ENCODE measurements around the gene ZNF862. TPM values are rescaled to one million over a fixed set of nuclear protein-coding genes. Genes with fewer than 3 reads are reported as not detected.

Gene ZNF862
- total RNA-seq, 1 donor from 2014 or later: 27.4 TPM

- H3K9me3 Mint-ChIP-seq: no peaks in the 10 kb centered on the region
- H3K27ac Mint-ChIP-seq: peak overlapping the region; percentile 98
- H3K4me1 Mint-ChIP-seq: peaks cover 30% of the 10 kb centered on the region
- H3K27me3 Mint-ChIP-seq (ENCODE audit: low read depth): no peaks in the 10 kb centered on the region
- no peak overlapping the region for H3K4me3 Mint-ChIP-seq
- DNase-seq (ENCODE audit: low spot score in 2 of 2, unreplicated experiment in 2 of 2): no peak
- H3K36me3 Mint-ChIP-seq: peaks cover 14% of the 10 kb centered on the region
- TF ChIP-seq, protein P1, sequence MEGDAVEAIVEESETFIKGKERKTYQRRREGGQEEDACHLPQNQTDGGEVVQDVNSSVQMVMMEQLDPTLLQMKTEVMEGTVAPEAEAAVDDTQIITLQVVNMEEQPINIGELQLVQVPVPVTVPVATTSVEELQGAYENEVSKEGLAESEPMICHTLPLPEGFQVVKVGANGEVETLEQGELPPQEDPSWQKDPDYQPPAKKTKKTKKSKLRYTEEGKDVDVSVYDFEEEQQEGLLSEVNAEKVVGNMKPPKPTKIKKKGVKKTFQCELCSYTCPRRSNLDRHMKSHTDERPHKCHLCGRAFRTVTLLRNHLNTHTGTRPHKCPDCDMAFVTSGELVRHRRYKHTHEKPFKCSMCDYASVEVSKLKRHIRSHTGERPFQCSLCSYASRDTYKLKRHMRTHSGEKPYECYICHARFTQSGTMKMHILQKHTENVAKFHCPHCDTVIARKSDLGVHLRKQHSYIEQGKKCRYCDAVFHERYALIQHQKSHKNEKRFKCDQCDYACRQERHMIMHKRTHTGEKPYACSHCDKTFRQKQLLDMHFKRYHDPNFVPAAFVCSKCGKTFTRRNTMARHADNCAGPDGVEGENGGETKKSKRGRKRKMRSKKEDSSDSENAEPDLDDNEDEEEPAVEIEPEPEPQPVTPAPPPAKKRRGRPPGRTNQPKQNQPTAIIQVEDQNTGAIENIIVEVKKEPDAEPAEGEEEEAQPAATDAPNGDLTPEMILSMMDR (IDR thresholded peaks at IDR 0.05; ENCODE audit: unreplicated experiment): no peak
Measured at GRCh38 chr7:149856583-149856982, 18.4 kb downstream of the ZNF862 start.

GRCh38 chr7:149859369-149859768 is 21.2 kb downstream of the ZNF862 start:
- no peak overlapping the region for H3K4me3 Mint-ChIP-seq
- DNase-seq (ENCODE audit: low spot score in 2 of 2, unreplicated experiment in 2 of 2): no peak
- H3K9me3 Mint-ChIP-seq: no peaks in the 10 kb centered on the region
- no peak overlapping the region for H3K27ac Mint-ChIP-seq
- H3K36me3 Mint-ChIP-seq: peaks cover 16% of the 10 kb centered on the region
- TF ChIP-seq, protein P1 (IDR thresholded peaks at IDR 0.05; ENCODE audit: unreplicated experiment): no peak
- H3K27me3 Mint-ChIP-seq (ENCODE audit: low read depth): no peaks in the 10 kb centered on the region
- peaks cover 24% of the 10 kb centered on the region for H3K4me1 Mint-ChIP-seq

DNA sequence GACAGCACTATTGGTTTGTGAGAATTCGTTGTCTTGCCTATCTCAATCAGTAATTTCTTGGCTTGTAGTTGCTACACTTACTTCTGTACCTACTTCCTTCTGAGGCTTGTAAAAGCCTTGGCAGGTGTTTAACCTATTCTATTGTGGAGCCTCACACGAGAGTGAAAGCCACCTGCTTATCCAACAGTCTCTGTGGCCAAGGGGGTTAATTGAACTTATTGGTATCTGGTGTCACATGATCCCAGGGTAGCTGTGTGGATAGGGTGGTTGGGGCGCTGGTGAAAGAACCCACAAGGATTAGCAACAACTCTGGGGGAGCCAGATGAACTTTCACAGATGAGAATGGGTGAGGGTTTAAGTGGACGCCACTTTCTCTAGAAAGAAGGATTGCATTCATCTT is 21.7 kb downstream of the ZNF862 start:
- no peak for DNase-seq (ENCODE audit: low spot score in 2 of 2, unreplicated experiment in 2 of 2)
- Mint-ChIP-seq H3K36me3 (peaks cover 17% of the 10 kb centered on the region), H3K9me3 (no peaks in the 10 kb centered on the region), H3K4me3 (no peak overlapping the region), H3K27ac (no peak overlapping the region), H3K27me3 (ENCODE audit: low read depth) (no peaks in the 10 kb centered on the region), H3K4me1 (peaks cover 19% of the 10 kb centered on the region)
- TF ChIP-seq, protein P1 (IDR thresholded peaks at IDR 0.05; ENCODE audit: unreplicated experiment): no peak

DNA sequence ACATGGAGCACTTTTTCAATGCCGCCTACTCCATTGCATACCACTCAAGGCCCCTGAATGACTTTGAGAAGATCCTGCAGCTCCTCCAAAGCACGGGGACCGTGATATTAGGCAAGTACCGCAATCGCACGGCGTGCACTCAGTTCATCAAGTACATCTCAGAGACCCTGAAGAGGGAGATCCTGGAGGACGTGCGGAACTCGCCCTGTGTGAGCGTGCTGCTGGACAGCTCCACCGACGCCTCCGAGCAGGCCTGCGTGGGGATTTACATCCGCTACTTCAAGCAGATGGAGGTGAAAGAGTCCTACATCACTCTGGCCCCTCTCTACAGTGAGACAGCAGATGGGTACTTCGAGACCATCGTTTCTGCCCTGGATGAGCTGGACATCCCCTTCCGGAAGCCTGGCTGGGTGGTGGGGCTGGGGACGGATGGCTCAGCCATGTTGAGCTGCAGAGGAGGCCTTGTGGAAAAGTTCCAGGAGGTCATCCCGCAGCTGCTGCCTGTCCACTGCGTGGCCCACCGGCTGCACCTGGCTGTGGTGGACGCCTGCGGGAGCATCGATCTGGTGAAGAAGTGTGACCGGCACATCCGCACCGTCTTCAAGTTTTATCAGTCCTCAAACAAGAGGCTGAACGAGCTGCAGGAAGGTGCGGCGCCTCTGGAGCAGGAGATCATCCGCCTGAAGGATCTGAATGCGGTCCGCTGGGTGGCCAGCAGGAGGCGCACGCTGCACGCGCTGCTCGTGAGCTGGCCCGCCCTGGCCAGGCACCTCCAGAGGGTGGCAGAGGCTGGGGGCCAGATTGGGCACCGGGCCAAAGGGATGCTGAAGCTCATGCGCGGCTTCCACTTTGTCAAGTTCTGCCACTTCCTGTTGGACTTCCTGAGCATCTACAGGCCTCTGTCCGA is 22.9 kb downstream of the ZNF862 start:
- H3K4me3 Mint-ChIP-seq: no peak overlapping the region
- H3K4me1 Mint-ChIP-seq: peaks cover 7% of the 10 kb centered on the region
- TF ChIP-seq, protein P1 (IDR thresholded peaks at IDR 0.05; ENCODE audit: unreplicated experiment): peak; percentile 36
- peaks cover 17% of the 10 kb centered on the region for H3K36me3 Mint-ChIP-seq
- no peaks in the 10 kb centered on the region for H3K9me3 Mint-ChIP-seq
- no peaks in the 10 kb centered on the region for H3K27me3 Mint-ChIP-seq (ENCODE audit: low read depth)
- no peak for DNase-seq (ENCODE audit: low spot score in 2 of 2, unreplicated experiment in 2 of 2)
- H3K27ac Mint-ChIP-seq: no peak overlapping the region

DNA sequence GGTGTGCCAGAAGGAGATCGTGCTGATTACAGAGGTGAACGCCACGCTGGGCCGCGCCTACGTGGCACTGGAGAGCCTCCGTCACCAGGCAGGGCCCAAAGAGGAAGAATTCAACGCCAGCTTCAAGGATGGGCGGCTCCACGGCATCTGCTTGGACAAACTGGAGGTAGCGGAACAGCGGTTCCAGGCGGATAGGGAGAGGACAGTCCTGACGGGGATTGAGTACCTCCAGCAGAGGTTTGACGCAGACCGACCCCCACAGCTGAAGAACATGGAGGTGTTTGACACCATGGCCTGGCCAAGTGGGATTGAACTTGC is 23.5 kb downstream of the ZNF862 start:
- no peak for DNase-seq (ENCODE audit: low spot score in 2 of 2, unreplicated experiment in 2 of 2)
- no peaks in the 10 kb centered on the region for H3K27me3 Mint-ChIP-seq (ENCODE audit: low read depth)
- H3K4me1 Mint-ChIP-seq: peaks cover 4% of the 10 kb centered on the region
- H3K4me3 Mint-ChIP-seq: no peak overlapping the region
- TF ChIP-seq, protein P1 (IDR thresholded peaks at IDR 0.05; ENCODE audit: unreplicated experiment): no peak
- no peak overlapping the region for H3K27ac Mint-ChIP-seq
- H3K9me3 Mint-ChIP-seq: no peaks in the 10 kb centered on the region
- H3K36me3 Mint-ChIP-seq: peaks cover 17% of the 10 kb centered on the region
